ENCODE data around the gene SUN2. TPM values are rescaled to one million over a fixed set of nuclear protein-coding genes. Genes with fewer than 3 reads are reported as not detected.

Gene SUN2
- total RNA-seq, 1 experiment from 2014 or later = 104 TPM

- Histone ChIP-seq H3K9me3 (ENCODE audit: low read depth, low read length, poor library complexity, severe bottlenecking) (no peaks in the 10 kb centered on the region), H3K36me3 (ENCODE audit: insufficient read depth, low read length, poor library complexity, severe bottlenecking) (peaks cover 77% of the 10 kb centered on the region), H3K27me3 (replicated peaks; ENCODE audit: insufficient read depth, low read depth, low read length, poor library complexity) (no peaks in the 10 kb centered on the region), H3K4me1 (ENCODE audit: insufficient read depth, low read length, poor library complexity, severe bottlenecking) (peaks cover 18% of the 10 kb centered on the region), H3K27ac (ENCODE audit: low read depth, low read length, poor library complexity, severe bottlenecking) (no peak overlapping the region), H3K4me3 (ENCODE audit: low read depth, low read length, poor library complexity, severe bottlenecking) (no peak overlapping the region)
- ChIA-PET POLR2A (ENCODE audit: low non-redundant PET) (no interaction called here), CTCF (no interaction called here)
- intact Hi-C loops (cut with micrococcal nuclease; ENCODE audit: unreplicated experiment) = no loop called here
- BruUV-seq (replicated peaks) = no TSS peak
- DNase-seq (ENCODE audit: low spot score) = no peak
- TF ChIP-seq EZH2 (IDR thresholded peaks at IDR 0.05; ENCODE audit: borderline replicate concordance, low read depth, low read length, poor library complexity, severe bottlenecking) (no peak), CTCF (conservative IDR thresholded peaks at IDR 0.05; ENCODE audit: low read depth, low read length) (no peak)
Observed at GRCh38 chr22:38720350-38720749, 35.4 kb downstream of the SUN2 start.

- ChIA-PET POLR2A (ENCODE audit: low non-redundant PET) (interaction anchor here (0.6 kb wide), 1 partner anchor 16 kb away, joined by 7 read pairs; no protein-coding TSS in a partner anchor), CTCF (no interaction called here)
- intact Hi-C loops (cut with micrococcal nuclease; ENCODE audit: unreplicated experiment) = no loop called here
- H3K4me1 ChIP-seq (ENCODE audit: insufficient read depth, low read length, poor library complexity, severe bottlenecking) = peaks cover 29% of the 10 kb centered on the region
- H3K4me3 ChIP-seq (ENCODE audit: low read depth, low read length, poor library complexity, severe bottlenecking) = no peak overlapping the region
- H3K27me3 ChIP-seq (replicated peaks; ENCODE audit: insufficient read depth, low read depth, low read length, poor library complexity) = no peaks in the 10 kb centered on the region
- no peaks in the 10 kb centered on the region for H3K9me3 ChIP-seq (ENCODE audit: low read depth, low read length, poor library complexity, severe bottlenecking)
- TF ChIP-seq CTCF (conservative IDR thresholded peaks at IDR 0.05; ENCODE audit: low read depth, low read length) = no peak
- TF ChIP-seq EZH2 (IDR thresholded peaks at IDR 0.05; ENCODE audit: borderline replicate concordance, low read depth, low read length, poor library complexity, severe bottlenecking) = no peak
- peaks cover 66% of the 10 kb centered on the region for H3K36me3 ChIP-seq (ENCODE audit: insufficient read depth, low read length, poor library complexity, severe bottlenecking)
- H3K27ac ChIP-seq (ENCODE audit: low read depth, low read length, poor library complexity, severe bottlenecking) = no peak overlapping the region
- BruUV-seq (replicated peaks) = no TSS peak
- DNase-seq (ENCODE audit: low spot score) = no peak
Observed at GRCh38 chr22:38719196-38719595, 36.6 kb downstream of the SUN2 start.

- ChIA-PET POLR2A (ENCODE audit: low non-redundant PET) (interaction anchor here (0.6 kb wide), 1 partner anchor 15 kb away, joined by 7 read pairs; no protein-coding TSS in a partner anchor), CTCF (no interaction called here)
- no peaks in the 10 kb centered on the region for H3K27me3 ChIP-seq (replicated peaks; ENCODE audit: insufficient read depth, low read depth, low read length, poor library complexity)
- no TSS peak for BruUV-seq (replicated peaks)
- intact Hi-C loops (cut with micrococcal nuclease; ENCODE audit: unreplicated experiment) = no loop called here
- TF ChIP-seq CTCF (conservative IDR thresholded peaks at IDR 0.05; ENCODE audit: low read depth, low read length) (peak; percentile 50), EZH2 (IDR thresholded peaks at IDR 0.05; ENCODE audit: borderline replicate concordance, low read depth, low read length, poor library complexity, severe bottlenecking) (no peak)
- H3K27ac ChIP-seq (ENCODE audit: low read depth, low read length, poor library complexity, severe bottlenecking) = peak overlapping the region; percentile 22
- no peaks in the 10 kb centered on the region for H3K9me3 ChIP-seq (ENCODE audit: low read depth, low read length, poor library complexity, severe bottlenecking)
- DNase-seq (ENCODE audit: low spot score) = peak; percentile 83
- H3K4me3 ChIP-seq (ENCODE audit: low read depth, low read length, poor library complexity, severe bottlenecking) = no peak overlapping the region
- H3K4me1 ChIP-seq (ENCODE audit: insufficient read depth, low read length, poor library complexity, severe bottlenecking) = peaks cover 35% of the 10 kb centered on the region
- peaks cover 58% of the 10 kb centered on the region for H3K36me3 ChIP-seq (ENCODE audit: insufficient read depth, low read length, poor library complexity, severe bottlenecking)
Observed at GRCh38 chr22:38718414-38718813, 37.4 kb downstream of the SUN2 start.
